Stimulated activated memory B cell treated with anti-CD40 and anti-IgM and Interleukin-4, amounts not matched to agents 10 μg/mL and 1 μg/mL and 100 μg/mL, for 72 hours (primary cell): ENCODE results near the gene AQP11.
"Not testable (repeated sequence)": the region's sequence is repeated elsewhere in the genome, so short reads cannot be mapped to it uniquely, and the experiment has no call there.

Source experiments
- ATAC-seq: fragments of 150-1000 bp; cut with Tn5 transposase; 2 replicates; pipeline ENCODE4 v1.10.0; 2021
- H3K27ac Mint-ChIP-seq: one replicate; pipeline ENCODE4 v1.8.0; 2022; ENCODE audit warnings: mild to moderate bottlenecking, mixed read lengths
- H3K27me3 Mint-ChIP-seq: one replicate; pipeline ENCODE4 v1.8.0; 2022; ENCODE audit warnings: mixed read lengths
- H3K36me3 Mint-ChIP-seq: one replicate; pipeline ENCODE4 v1.8.0; 2022; ENCODE audit warnings: mixed read lengths
- H3K4me1 Mint-ChIP-seq: one replicate; pipeline ENCODE4 v1.8.0; 2022; ENCODE audit warnings: mixed read lengths
- H3K4me3 Mint-ChIP-seq: one replicate; pipeline ENCODE4 v1.8.0; 2022; ENCODE audit warnings: mild to moderate bottlenecking, moderate library complexity, mixed read lengths
- H3K9me3 Mint-ChIP-seq: one replicate; pipeline ENCODE4 v1.8.0; 2022; ENCODE audit warnings: mixed read lengths

Gene AQP11

DNA sequence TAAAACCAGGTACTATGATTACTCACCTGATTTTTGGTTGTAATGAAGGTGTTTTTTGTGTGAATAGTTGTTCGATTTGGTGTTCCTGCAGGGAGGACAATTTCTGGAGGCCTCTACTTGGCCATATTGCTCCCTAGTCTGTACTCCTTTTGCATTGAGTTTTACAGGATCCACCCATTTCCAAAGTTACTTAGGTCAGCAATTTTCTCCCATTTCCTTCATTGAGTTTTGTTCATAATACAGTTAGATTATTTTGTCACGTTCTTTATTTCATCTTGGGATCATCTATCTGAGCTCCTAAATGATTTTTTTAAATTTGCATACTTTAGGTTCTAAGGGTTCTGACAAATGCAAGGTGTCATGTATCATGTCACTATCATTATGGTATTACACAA lies 20.1 kb upstream of the AQP11 start:
- no peak for ATAC-seq
- Mint-ChIP-seq H3K9me3 (peaks cover 3% of the 10 kb centered on the region), H3K36me3 (peaks cover 5% of the 10 kb centered on the region), H3K27ac (no peak overlapping the region), H3K27me3 (peaks cover 44% of the 10 kb centered on the region), H3K4me1 (no peaks in the 10 kb centered on the region), H3K4me3 (no peak overlapping the region)

DNA sequence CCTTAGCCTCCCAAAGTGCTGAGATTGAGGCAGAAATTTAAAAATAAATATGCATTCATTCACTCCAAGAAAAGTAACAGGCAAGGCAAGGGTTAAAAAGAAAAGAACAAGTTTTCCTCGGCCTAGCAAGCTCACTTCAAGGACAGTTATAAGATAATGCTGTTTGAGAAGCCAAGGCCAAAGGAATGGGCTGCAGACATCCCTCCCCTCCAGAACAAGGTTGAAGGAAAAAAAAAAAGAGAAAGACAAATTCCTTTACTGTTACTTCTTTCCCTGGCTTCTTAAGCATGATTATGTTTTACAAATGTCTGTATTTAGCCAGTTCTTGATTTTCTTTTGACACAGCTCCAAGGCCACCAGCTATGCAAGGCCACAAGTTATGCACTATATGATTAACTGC lies 18.9 kb upstream of the AQP11 start:
- H3K4me3 Mint-ChIP-seq, H3K4me1 Mint-ChIP-seq, H3K36me3 Mint-ChIP-seq, ATAC-seq, H3K27ac Mint-ChIP-seq, H3K9me3 Mint-ChIP-seq: not testable (repeated sequence)
- H3K27me3 Mint-ChIP-seq, result peaks cover 36% of the 10 kb centered on the region

DNA sequence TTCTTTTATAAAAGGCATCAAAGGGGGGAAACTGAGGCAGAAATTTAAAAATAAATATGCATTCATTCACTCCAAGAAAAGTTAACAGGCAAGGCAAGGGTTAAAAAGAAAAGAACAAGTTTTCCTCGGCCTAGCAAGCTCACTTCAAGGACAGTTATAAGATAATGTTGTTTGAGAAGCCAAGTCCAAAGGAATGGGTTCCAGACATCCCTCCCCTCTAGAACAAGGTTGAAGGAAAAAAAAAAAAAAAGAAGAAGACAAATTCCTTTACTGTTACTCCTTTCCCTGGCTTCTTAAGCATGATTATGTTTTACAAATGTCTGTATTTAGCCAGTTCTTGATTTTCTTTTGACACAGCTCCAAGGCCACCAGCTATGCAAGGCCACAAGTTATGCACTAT lies 14.3 kb upstream of the AQP11 start:
- not testable (repeated sequence) for H3K27ac Mint-ChIP-seq, H3K4me3 Mint-ChIP-seq, H3K27me3 Mint-ChIP-seq, H3K9me3 Mint-ChIP-seq, H3K4me1 Mint-ChIP-seq, H3K36me3 Mint-ChIP-seq, ATAC-seq

DNA sequence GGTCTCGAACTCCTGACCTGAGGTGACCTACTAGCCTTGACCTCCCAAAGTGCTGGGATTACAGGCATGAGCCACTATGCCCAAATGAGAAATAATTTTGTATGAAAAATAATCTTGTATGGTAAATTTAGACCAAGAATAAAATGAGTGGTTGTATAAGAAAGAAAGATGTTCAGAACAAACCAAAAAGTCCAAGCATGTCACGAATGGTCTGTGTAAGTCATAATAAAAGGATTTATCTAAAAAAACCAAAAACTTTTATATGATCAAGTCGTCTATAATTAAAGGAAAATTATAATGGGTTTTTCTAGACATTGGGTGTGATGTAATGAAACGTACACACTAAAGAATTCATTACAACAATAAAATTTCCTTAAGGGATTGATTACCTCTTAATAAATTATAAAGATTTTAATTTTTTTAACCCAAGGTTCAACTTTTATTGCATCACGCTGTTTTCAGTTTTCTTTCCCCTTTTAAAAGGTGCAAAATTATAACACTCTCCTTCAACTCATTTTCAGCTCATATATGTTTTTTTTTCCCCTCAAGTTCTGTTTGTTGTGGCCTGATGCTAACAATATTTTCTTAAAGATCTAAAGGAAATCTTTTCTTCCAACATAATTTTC lies 8.9 kb upstream of the AQP11 start:
- H3K9me3 Mint-ChIP-seq, result peaks cover 5% of the 10 kb centered on the region
- peaks cover 9% of the 10 kb centered on the region for H3K27me3 Mint-ChIP-seq
- no peaks in the 10 kb centered on the region for H3K36me3 Mint-ChIP-seq
- H3K27ac Mint-ChIP-seq, result no peak overlapping the region
- H3K4me3 Mint-ChIP-seq, result no peak overlapping the region
- no peaks in the 10 kb centered on the region for H3K4me1 Mint-ChIP-seq
- no peak for ATAC-seq

DNA sequence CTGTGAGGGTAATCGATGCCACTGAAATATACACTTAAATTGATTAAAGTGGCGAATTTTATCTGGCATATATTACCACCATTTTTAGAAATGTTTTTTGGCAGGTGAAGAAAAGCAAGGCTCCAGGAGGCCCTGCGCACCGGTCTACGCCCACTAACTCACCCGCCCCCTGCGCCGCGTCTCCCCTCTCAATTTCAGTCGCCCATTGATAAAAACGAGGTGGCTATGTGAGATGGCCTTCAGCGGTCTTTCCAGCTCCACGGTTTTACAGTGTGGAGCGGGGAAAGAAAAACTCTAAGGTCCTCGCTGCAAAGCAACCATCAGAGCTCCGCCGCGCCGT lies 602 bp upstream of the AQP11 start:
- peak; percentile 46 for ATAC-seq
- H3K36me3 Mint-ChIP-seq, result no peaks in the 10 kb centered on the region
- peak overlapping the region; percentile 92 for H3K4me3 Mint-ChIP-seq

DNA sequence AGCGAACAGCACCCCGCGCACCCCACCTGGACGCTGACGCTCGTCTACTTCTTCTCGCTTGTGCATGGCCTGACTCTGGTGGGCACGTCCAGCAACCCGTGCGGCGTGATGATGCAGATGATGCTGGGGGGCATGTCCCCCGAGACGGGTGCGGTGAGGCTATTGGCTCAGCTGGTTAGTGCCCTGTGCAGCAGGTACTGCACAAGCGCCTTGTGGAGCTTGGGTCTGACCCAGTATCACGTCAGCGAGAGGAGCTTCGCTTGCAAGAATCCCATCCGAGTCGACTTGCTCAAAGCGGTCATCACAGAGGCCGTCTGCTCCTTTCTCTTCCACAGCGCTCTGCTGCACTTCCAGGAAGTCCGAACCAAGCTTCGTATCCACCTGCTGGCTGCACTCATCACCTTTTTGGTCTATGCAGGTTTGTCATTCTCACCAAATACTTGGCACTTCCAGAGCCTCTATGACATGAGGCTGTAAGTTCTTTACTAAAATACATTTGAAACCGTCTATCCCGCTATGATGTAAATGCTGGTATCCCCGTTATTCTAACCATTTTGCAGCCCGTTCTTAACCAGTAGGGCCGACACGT lies 535 bp downstream of the AQP11 start:
- Mint-ChIP-seq H3K27ac (peak overlapping the region; percentile 55), H3K4me3 (peak overlapping the region; percentile 92), H3K9me3 (no peaks in the 10 kb centered on the region), H3K4me1 (peaks cover 20% of the 10 kb centered on the region), H3K27me3 (peaks cover 17% of the 10 kb centered on the region), H3K36me3 (no peaks in the 10 kb centered on the region)
- peak; percentile 54 for ATAC-seq

More for the DNA sequence above, 602 bp upstream of the AQP11 start:
- H3K27ac Mint-ChIP-seq, result peak overlapping the region; percentile 74
- H3K9me3 Mint-ChIP-seq, result no peaks in the 10 kb centered on the region
- peaks cover 20% of the 10 kb centered on the region for H3K4me1 Mint-ChIP-seq
- H3K27me3 Mint-ChIP-seq, result peaks cover 21% of the 10 kb centered on the region

DNA sequence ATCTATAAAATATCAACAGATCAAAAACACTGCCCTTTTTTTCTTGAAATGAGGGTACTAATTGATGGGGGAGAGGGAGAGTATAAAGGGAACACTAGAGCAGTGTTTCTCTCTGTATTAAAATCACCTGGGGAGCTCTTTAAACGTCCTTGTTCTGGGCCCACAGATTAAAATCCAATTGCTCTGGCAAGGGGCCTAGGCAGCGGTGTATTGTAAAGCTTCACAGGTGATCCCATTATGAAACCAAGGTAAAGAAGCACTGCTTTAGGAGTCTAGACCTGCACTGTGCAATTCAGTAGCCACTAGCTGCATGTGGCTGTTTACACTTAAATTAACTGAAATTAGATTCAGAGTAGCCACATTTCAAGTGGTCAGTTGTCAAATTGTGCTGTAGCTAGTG lies 3.0 kb downstream of the AQP11 start:
- no peak overlapping the region for H3K27ac Mint-ChIP-seq
- H3K4me3 Mint-ChIP-seq, result no peak overlapping the region
- peaks cover 20% of the 10 kb centered on the region for H3K4me1 Mint-ChIP-seq
- ATAC-seq, result no peak
- no peaks in the 10 kb centered on the region for H3K27me3 Mint-ChIP-seq
- H3K36me3 Mint-ChIP-seq, result no peaks in the 10 kb centered on the region
- H3K9me3 Mint-ChIP-seq, result no peaks in the 10 kb centered on the region

DNA sequence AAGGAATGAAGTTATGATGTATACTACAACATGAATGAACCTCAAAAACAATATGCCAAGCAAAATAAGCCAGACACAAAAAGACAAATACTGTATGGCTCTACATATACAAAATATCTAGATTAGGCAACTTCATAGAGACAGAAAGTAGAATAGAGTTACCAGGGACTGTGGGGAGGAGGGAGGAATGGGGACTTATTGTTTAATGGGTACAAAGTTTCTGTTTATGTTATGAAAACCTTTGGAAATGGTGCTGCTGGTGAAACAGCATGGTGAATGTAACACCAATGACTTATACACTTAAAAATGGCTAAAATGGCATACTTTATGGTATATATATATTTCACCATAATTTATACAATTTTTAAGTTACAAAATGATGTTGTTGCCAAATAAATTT lies 4.1 kb downstream of the AQP11 start:
- Mint-ChIP-seq H3K27me3 (no peaks in the 10 kb centered on the region), H3K9me3 (no peaks in the 10 kb centered on the region), H3K4me1 (peaks cover 15% of the 10 kb centered on the region), H3K4me3 (no peak overlapping the region), H3K36me3 (no peaks in the 10 kb centered on the region), H3K27ac (no peak overlapping the region)
- no peak for ATAC-seq

DNA sequence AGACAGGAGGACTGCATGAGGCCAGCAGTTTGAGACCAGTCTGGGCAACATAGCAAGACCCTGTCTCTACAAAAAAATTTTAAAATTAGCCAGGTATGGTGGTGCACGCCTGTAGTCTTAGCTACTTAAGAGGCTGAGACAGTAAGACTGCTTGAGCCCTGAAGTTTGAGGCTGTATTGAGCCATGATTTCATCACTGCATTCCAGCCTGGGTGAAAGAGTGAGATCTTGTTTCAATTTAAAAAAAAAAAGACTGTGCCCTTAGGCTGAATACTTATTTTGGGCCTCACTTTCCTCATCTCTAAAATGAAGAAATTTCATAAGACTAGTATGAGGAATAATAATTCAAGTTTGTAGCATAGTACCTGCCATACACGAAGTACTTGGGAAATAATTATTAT lies 6.9 kb downstream of the AQP11 start:
- no peak overlapping the region for H3K4me3 Mint-ChIP-seq
- H3K36me3 Mint-ChIP-seq, result peaks cover 1% of the 10 kb centered on the region
- no peaks in the 10 kb centered on the region for H3K4me1 Mint-ChIP-seq
- no peaks in the 10 kb centered on the region for H3K27me3 Mint-ChIP-seq
- no peaks in the 10 kb centered on the region for H3K9me3 Mint-ChIP-seq
- ATAC-seq, result no peak
- H3K27ac Mint-ChIP-seq, result no peak overlapping the region

DNA sequence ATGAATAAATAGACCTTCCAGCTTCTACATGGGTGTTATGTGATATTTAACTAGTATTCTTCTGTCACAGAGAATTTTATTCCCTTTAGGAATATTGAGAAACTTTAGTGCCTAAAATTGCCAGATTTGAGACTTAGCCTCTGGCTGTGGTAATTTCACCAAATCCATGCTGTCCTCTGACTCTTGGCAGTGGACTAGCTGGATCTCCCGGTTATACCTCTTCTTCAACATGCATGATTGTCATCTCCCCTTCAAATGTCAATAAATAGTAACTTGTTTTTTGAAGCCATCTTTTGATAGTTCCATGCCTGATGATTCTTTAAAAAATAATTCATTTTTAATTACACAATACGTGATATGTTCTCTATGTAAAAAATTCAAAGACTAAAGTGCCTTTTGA lies 8.4 kb downstream of the AQP11 start:
- no peak for ATAC-seq
- Mint-ChIP-seq H3K36me3 (peaks cover 7% of the 10 kb centered on the region), H3K27me3 (no peaks in the 10 kb centered on the region), H3K4me3 (no peak overlapping the region), H3K9me3 (no peaks in the 10 kb centered on the region), H3K27ac (no peak overlapping the region), H3K4me1 (no peaks in the 10 kb centered on the region)

DNA sequence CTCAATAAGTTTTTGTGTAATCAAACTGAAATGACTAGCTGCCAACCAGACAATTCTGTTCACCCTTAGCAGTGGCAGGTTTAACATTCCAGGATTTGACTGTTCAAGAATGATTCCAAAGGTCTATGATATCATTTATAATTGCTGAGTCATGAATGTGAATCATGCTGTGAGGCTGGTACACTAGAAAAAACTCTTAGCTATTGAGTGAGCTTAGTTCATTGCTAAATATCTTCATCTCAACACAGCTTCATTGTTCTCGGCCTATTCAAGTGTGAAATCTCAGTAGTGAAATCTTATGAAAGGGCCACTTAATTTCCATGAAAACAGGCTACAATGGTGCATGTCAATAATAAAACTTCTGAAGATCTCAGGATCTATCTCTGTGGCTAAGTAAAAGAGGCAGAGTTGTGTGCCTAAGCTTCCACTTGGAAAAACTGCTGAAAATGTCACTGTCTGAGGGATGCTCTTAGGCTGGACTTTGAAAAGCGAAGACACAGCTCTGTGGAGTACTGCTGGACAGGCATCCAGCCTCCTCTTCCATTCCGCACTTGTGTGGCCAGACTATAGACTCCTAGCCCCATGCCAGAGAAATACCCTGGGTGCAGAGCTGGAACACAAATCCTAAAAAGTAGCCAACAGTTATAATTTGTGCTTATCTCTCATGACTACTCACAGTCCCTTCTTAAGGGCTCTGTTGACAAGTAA lies 12.8 kb downstream of the AQP11 start:
- H3K4me1 Mint-ChIP-seq, result no peaks in the 10 kb centered on the region

DNA sequence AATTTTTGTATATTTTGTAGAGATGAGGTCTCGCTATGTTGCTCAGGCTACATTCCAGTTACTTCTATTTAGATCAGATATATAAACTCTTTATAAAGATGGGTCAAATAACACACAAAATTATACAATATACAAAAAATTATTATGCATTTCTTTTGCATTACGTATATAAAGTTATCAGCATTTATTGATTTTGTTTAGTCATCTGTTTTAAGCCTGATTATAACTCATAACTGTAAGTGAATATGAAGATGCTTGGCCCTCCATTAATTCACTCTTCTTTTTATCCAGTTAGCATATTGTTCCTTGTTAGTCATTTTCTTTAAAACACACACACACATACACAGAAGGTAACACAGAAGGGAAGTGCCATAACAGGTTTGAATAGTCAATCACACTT lies 14.5 kb downstream of the AQP11 start:
- no peak for ATAC-seq
- no peaks in the 10 kb centered on the region for H3K4me1 Mint-ChIP-seq
- no peaks in the 10 kb centered on the region for H3K27me3 Mint-ChIP-seq

More for the DNA sequence above, 12.8 kb downstream of the AQP11 start:
- H3K9me3 Mint-ChIP-seq, result no peaks in the 10 kb centered on the region
- ATAC-seq, result no peak
- H3K36me3 Mint-ChIP-seq, result peaks cover 13% of the 10 kb centered on the region
- H3K27ac Mint-ChIP-seq, result no peak overlapping the region
- no peak overlapping the region for H3K4me3 Mint-ChIP-seq
- no peaks in the 10 kb centered on the region for H3K27me3 Mint-ChIP-seq

DNA sequence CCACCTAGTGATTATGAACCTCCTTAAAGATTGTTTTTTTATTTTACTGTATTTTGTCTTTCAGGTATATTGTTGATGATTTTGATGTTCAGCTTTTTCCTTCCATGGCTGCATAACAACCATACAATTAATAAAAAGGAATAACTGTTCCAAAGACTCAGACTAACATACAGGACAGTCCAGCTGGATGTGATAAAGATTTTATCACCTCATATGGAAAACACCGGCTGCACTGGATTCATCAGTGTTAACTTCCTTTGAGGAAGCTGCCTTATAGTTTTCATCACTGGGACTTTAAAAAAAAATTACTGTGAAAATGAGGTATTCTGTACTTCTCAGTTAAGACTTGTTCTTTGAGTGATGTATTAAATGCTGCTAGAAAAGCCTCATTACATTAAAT lies 19.5 kb downstream of the AQP11 start:
- no peaks in the 10 kb centered on the region for H3K9me3 Mint-ChIP-seq
- peaks cover 17% of the 10 kb centered on the region for H3K36me3 Mint-ChIP-seq
- no peak for ATAC-seq

More for the DNA sequence above, 14.5 kb downstream of the AQP11 start:
- Mint-ChIP-seq H3K27ac (no peak overlapping the region), H3K36me3 (peaks cover 13% of the 10 kb centered on the region), H3K4me3 (no peak overlapping the region), H3K9me3 (no peaks in the 10 kb centered on the region)

DNA sequence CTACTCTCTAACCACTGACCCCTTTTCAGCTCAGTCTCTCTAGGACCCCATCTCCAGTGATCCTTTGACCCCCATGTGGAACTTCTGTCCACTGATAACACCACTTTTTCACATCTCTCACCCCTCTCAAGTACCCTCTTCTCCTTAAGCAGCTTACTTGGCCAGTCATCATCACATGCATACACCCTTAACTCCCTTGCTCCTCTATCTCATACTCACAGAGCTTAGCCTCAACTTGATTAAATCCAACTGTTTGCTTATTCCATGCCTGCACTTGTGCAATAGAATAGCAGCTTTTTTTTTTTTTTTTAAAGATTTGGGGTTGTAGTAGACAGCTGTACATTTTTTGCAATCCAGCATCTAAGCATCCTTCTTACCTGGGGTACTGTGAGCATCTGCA lies 22.2 kb downstream of the AQP11 start:
- H3K27ac Mint-ChIP-seq, result no peak overlapping the region
- no peak overlapping the region for H3K4me3 Mint-ChIP-seq
- H3K27me3 Mint-ChIP-seq, result no peaks in the 10 kb centered on the region
- no peak for ATAC-seq
- H3K4me1 Mint-ChIP-seq, result no peaks in the 10 kb centered on the region
- no peaks in the 10 kb centered on the region for H3K9me3 Mint-ChIP-seq
- peaks cover 28% of the 10 kb centered on the region for H3K36me3 Mint-ChIP-seq

More for the DNA sequence above, 19.5 kb downstream of the AQP11 start:
- H3K27me3 Mint-ChIP-seq, result no peaks in the 10 kb centered on the region
- no peaks in the 10 kb centered on the region for H3K4me1 Mint-ChIP-seq
- H3K4me3 Mint-ChIP-seq, result no peak overlapping the region
- H3K27ac Mint-ChIP-seq, result no peak overlapping the region

DNA sequence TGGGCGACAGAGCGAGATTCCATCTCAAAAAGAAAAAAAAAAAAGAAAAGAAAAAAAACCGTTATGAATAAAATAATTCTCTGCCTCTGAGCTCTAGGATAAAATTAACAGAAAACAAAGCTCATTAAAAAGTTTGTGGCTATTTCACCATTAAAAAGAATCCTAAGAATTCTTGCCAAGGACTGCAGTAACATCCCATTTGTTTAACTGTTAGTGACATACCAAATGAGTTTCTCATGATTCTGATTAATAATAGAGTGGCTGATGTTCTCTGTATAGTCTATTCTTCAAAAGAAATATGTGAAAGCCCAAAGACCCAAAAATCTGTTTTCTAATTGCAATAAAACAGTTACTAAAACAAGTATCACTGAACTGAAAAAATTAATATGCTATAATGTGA lies 28.1 kb downstream of the AQP11 start:
- H3K27me3 Mint-ChIP-seq, result no peaks in the 10 kb centered on the region
- peaks cover 43% of the 10 kb centered on the region for H3K36me3 Mint-ChIP-seq
- H3K9me3 Mint-ChIP-seq, result no peaks in the 10 kb centered on the region
- no peaks in the 10 kb centered on the region for H3K4me1 Mint-ChIP-seq
- H3K4me3 Mint-ChIP-seq, result no peak overlapping the region
- no peak for ATAC-seq
- H3K27ac Mint-ChIP-seq, result no peak overlapping the region

DNA sequence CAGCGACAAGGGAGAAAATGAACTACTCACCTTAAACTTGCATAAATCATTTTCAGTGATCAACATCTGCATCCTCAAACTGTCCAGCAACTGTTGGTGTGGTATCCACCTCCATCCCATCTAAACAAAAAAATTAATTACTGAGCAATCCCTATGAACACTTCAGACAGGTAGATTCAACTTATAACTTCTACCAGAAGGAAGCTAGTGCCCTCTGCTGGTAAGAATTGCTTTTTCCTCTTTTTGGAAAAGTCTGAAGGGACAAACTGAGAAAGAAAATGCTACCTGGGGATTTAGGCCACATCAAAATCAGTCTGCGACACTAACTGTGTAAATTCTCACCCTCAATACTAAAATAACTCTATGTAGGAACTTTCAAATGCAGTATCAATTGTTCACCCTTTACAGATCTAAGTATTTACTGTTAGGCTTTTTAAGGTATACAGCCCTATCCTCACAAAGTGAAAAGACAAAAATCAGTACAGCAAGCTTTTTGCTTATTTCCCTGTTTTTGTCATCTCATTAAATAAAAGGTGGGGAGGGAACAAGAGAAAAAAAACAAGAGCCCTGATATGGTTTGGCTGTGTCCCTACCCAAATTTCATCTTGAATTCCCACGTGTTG lies 29.9 kb downstream of the AQP11 start:
- no peak for ATAC-seq
- Mint-ChIP-seq H3K9me3 (no peaks in the 10 kb centered on the region), H3K27ac (no peak overlapping the region), H3K36me3 (peaks cover 56% of the 10 kb centered on the region), H3K4me3 (no peak overlapping the region), H3K27me3 (no peaks in the 10 kb centered on the region), H3K4me1 (no peaks in the 10 kb centered on the region)
